Activated effector memory CD4-positive, alpha-beta T cell treated with anti-CD3 and anti-CD28 coated beads, Interleukin-2, amount 50 U/mL, for 16 hours (primary cell): ENCODE measurements around the gene TBX3.

Source experiments
- DNase-seq: peaks from one replicate; pipeline ENCODE4 v3.0.0-alpha.2; 2020

The TBX3 gene

DNA sequence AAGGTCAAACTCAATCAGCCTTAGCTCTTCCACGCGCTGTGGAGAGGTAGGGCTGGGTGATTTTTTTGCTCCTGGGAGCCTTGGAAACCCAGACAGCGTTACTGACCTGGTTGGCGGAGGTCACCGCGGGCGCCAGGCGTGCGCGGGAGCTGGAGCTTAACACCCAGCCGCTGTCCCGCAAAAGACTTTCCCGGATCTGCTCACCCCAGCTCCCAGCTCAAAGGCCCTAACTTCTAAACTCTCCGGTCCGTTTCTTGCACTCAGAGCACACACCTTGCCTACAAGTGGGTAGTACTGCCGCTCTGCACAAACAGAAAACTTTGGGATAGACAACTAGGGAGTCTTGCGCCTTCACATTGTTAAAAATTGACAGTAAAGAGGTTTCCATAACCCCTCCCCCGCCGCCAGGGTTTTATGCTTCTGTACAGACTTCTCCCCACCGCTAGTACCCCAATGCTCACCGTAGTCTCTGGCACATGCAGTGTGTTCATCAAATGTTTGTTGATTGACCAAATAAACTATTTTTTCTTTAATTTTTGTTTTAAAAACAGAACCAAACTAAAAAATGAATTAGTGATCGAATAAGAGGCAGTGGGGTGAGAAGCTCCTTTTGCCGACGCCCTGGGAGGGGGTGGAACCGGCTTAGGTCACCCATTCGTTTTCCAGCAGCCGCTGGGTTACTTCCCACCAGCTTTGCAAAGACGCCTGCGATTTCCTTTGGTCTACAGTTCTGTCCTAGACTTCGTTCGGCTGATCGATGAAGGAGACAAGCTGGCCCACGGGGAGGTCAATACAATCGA is 12.7 kb upstream of the TBX3 start:
- no peak for DNase-seq

DNA sequence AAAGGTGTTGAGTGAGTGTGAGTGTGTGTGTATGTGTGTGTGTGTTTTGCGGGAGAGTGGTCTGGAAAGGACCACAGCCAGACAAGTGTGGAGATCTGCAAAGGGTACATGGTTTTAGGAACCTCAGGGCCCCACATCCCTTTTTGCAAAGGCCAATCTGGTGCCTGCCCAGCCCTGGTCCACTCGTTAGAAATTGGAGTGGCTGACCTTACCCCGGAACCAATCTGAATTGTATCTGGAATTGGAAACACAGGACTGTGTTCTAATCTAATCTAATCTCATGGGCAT is 11.3 kb upstream of the TBX3 start:
- DNase-seq = no peak

DNA sequence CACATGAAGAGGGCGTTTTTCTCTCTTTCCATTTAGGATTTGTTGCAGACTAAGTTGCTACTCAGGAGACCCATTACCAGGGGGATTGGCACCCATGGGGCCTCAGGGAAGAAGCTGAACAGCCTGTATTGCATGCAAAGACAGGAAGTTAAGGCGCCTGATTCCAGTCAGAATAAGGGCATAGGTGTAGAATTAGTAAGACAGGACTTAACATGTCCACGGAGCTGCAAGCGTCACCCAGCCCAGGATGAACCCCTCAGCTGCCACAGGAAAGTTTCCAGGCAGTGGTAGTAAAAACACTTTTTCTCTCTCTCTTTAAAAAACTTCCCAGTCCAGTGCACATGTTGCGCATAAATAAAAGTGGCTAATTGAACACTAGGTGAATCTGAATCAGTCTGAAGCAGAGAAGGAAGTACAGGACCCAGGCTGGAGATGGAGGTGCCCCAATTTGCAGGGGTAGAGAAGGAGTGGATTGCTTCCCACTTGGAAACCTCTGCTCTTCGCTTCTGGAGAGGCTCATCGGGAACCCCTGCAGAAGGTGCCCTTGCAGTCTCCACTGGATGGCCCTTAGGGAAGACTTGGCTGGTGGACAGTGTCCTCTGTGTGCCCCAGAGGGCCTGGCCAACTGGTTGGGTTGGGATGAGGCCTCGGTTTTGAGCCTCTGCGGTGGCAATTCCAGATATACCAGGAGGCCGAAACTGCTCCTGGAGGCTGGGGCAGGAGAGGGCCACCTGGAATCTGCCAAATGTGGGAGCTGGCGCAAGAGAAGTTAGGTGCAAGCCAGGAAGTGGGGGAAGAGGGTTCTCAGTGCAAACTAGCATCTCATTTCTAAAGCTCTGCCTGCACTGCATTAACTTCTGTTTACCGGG is 10.7 kb upstream of the TBX3 start:
- no peak for DNase-seq

DNA sequence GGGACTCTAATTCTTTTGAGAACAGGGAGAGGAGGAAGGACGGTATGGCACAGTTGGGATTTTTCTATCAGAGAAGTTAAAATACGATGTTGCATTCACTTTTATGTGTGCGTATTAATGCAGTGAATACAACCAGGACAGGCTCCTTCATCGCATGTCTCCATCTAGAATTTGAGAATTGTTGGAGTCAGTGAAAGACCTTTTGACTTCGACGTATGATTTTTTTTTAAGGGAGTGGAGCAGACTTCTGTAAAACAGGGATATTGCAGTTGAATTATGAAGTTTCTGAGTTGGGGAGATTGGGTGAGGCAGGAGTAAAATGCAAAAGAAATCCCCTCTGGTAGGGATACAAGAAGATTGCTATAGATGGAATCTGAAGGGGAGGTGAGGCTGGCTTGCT is 9.6 kb upstream of the TBX3 start:
- DNase-seq = no peak

DNA sequence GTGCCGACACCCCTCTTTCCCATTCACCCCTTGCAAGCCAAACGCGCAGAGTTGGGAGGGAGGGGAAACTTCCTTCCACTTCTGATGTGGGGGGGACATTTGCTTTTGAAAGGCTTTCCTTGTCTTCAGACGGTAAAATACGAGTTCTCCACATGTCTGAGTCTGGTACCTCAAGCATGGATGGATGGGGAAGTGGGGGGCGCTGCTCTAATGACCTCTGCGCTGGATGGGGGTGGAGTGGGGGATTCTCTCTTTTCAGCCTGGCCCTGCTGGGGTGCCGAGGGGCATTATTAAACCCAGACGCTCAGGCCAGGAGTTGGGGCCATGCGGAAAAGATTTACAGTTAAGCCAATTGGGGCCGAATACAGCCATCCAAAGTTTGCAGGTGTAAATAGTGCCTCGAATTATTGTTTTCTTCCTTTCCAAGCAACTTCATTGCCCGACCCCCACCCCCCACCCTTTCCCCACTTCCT is 9.1 kb upstream of the TBX3 start:
- no peak for DNase-seq

DNA sequence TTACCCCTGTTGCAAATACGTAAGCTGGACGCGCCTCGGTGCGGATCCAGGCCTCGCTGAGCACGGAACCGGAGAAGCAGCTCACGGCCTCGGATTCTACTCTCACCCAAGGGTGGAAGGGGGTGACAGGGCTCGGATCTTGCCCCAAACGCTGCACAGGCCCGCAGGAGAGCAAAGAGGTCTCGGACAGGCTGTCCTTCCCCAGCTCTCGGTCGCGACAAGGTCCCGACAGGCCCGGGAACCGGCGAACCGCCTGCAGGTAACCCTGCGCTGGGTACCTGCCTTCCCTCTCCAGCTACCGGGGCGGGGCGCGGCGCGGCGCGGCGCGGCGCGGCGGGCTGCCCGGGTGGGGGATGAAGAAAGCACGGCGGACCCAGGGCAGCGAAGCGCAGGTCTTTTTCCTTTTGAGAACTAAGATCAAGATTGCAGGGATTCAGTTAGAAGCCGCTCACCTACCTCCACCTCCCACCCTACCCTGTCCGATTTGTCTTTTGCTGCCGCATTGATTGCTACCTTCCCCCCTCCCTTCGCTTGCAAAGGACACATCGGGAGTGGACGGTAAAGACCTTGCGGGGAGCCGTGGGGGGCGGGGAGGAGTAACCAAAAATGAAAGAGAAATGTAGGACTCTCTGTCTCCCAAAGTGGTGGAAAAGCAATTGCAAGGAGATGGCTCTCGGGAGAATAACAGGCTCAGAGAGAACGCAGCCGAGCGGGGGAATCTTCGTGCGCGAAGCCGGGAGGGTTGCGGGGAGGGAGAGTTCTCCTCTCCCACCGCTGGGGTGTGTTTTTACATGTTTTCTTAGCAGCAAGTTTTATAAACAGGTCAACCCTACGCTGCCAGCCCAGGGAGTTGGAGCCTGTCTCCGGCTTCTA is 8.4 kb upstream of the TBX3 start:
- no peak for DNase-seq

DNA sequence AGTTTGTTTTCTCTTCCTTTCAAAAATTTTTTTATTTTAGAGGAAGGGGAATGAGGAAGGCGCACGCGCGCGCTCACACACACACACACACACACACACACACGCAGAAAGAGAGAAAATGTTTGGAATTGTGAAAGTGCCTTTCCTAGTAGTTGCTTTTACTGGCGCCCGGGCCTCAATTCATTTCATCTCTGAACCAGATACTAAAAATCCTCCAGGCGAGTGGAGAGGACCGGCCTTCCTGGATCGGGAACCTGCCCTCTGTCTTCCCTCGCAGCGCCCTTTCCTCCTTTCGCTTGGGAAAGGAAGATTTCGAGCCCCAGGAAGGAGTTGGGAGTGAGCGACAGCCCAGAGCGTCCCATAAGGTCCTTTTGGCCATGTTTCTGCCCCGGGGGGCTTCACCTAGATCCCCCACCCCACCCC is 7.8 kb upstream of the TBX3 start:
- no peak for DNase-seq

DNA sequence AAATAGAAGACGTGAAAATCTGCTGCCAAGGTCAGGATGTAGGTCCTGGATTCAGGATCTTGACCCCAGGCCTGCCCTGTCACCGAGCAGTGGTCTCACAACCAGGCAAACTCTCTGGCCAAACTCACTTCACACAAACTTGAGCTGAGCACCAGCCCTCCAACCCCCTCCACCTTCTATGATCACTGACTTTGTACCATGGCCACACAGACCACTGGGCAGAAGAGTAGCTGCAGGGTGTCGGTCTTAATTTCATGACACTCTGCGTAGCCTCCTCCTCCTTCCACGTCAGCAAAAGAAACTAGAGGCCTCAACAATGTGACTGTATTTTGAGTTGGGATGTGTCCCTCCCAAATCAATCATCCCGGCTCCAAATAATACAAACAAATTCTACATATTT is 7.2 kb upstream of the TBX3 start:
- DNase-seq = no peak

DNA sequence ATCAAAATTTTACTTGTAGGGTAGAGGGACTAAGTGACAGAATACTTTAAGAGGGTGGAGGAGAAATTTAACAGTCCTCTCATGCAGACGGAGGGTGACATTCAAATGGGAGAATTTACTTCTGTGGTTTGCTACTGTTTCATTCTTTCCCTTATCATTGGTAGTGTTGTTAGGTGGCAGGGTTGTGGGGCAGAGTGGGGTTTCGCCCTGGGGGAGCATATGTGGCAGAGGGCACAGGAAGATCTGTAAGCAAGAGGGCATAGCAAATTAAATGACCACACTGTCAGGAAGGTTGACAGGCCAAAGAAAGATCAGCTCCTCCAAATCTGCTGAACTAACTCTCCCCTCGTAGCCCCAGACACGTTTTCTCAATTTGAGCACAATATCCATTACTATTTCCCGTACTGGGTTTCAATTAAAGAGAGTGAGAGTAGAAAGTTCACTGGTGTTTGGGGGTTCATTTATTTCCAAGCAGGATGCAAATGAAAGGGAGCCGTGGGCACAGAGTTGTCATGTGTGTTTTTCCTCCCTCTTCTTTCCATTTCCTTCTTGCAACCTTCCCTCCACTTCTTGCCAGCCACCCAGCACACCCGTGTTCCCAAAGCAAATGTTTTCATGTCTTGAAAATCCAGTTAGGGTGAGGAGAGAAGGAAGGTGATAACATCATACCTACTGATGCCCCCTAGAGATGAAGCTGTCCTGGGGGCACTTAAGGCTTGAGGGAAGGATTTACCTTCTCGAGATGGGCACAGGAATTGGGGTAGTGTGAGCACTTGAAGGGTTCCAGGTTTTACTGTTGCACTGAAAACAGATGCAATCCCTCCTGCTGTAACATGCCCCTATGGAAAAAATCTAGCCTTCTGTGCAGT is 6.5 kb upstream of the TBX3 start:
- no peak for DNase-seq

DNA sequence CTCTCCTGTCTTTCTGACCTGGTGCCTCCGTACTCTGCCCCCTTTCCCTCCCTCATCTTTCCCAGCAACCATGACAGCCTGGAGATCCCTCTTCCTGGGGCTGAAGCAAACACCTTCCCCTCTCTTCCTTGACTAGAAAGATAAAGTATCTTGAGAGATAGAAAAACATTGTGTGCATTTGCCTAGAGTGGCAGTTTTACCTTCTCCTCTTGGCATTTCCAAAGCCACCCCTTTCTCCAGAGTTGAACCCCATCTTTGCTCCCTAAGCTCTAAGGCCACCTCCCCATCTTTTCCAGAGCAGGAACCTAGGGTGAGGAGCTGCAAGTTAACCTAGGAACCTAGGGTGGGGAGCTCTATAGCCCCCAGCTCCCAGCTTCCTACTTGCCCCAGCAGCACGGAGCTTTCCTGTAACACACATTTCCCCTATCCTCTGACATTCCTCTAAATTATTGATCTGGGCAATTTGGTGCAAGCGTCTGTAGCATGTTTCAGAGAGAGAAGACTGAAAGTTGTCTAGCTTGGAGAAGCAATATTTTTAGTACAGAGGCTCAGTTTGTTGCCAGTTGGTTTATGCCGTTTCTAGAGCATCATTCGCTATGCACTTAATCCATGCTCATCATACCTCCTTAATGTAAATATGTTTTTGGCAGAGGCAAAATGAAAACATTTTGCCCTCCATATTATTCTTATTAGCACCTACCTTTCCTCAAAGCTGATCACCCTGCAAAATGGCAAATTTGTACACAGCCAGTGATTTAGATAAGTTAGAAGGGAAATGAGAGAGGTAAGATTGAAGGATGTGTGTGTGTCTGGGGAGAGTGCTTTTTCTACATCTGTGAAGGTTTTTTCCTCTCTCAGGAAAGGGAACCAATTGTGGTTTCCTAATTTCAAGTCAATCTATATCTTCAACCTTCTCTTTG is 5.4 kb upstream of the TBX3 start:
- no peak for DNase-seq

DNA sequence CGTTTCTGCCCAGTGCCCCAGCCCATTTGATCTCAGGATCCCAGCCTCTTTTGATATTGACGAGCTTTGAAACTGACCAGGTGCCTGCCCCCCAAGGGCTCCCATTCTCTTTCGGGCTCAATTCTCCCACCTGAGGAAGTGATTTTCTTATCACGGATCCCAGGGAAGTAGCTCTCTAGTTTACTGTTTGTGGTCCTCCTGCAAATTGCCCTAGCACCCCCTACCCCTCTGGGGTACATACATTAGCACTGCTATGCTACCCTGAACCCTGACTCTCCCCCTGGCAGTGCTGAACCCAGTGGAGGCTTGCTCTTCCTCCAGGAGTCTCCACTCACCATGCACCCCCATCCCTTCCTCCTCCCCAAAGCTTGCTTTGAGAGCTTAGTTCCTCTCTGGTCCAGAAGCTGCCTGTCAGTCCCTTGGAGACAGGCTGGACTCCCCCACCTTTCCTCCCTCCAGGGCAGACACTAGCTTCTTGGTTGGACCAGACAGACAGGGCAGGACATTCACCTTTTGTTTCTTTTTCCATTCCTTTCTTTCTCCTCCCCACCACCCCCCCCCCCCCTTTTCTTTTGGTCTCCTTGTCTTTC is 4.4 kb upstream of the TBX3 start:
- DNase-seq = no peak

DNA sequence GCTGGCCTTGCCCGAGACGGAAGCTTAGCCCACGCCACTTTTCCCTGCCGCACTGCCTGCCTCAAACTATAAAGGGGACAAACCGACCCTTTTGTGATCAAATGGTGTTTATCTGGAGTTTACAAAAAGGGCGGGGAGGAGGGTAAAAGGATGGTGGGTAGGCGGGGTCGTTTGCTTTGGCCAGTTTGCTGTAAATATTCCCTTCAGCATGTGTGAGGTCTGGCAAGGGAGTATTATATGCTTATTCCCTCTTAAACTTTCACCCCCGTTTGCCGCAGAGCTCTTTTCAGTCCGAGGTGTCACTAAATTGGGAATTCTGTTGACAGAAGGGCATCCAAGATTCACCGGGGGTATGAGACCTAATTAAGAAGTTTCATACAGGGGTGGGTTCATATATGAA is 3.8 kb upstream of the TBX3 start:
- DNase-seq = no peak

DNA sequence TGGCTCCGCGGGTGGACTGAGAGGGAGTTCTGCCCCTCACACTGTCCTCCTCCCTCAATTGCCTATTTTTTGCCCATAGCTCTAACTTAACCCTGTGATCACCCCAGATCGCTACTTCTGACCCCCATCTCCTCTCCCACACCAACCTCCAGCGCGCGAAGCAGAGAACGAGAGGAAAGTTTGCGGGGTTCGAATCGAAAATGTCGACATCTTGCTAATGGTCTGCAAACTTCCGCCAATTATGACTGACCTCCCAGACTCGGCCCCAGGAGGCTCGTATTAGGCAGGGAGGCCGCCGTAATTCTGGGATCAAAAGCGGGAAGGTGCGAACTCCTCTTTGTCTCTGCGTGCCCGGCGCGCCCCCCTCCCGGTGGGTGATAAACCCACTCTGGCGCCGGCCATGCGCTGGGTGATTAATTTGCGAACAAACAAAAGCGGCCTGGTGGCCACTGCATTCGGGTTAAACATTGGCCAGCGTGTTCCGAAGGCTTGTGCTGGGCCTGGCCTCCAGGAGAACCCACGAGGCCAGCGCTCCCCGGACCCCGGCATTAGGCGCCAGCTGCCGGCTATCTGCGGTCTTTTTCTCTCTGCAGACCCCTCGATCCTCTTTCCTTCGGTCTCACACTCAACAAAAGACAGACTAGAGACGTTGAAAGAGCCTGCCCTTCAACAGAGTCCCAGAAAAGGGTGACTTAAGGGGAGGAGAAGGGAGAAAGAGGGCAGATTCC is 3.0 kb upstream of the TBX3 start:
- no peak for DNase-seq

DNA sequence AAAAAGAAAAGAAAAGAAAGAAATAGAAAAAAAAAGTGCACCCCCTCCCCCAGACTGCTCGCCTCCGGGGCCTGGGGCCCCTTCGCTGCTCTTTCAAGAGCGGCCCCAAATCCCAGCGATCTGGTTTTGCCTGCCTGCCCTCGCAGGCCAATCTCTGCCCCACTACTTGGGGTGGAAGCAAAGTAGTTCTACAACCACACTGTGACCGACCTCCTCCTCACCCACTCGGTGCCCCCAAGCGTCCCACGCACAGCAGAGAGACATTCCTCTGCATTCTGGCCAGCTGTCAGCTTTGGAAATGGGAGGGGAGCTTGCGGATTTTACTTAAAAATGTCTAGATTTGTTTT is 2.4 kb upstream of the TBX3 start:
- DNase-seq = no peak

DNA sequence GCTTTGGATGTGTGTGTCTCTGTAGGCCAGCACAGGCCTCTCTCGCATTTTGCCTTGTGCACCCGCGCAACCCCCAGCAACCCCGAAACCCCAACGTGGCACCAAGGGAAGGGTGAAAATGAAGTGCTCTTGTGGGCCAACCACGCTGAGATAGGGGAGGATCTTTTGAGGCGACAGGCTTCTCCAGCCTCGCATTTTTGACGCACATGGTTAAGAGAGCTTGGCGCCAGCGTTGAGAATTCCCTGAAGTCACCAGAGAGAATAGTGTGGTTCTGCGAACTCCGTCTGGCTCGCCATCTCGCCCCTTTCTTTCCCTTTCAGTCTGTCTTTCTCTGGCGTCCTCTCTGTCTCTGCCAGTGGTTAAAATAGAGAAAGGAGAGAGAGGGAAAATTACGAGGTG is 1.9 kb upstream of the TBX3 start:
- DNase-seq = no peak

DNA sequence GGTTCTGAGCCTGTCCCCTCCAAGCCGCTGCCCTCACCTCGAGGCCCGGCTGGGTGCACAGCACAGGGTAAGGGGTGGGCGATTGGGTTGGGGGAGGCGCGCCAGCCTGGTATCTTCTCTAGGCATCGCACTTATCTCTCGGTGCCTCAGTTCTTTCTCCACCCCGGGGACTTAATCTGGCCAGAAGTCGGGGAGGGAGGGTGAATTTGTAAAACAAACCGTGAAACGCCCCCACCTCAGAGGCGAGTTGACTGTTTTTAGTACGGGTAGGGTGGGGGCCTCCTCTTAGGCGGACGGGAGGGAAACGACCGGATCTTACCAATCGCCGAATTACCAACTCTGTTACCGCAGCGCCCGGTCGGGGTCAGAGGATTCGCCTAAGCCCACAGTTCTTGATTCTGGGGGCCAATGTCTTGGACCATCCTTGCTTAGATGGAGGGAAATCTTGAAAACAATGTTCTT is 1.4 kb upstream of the TBX3 start:
- no peak for DNase-seq

DNA sequence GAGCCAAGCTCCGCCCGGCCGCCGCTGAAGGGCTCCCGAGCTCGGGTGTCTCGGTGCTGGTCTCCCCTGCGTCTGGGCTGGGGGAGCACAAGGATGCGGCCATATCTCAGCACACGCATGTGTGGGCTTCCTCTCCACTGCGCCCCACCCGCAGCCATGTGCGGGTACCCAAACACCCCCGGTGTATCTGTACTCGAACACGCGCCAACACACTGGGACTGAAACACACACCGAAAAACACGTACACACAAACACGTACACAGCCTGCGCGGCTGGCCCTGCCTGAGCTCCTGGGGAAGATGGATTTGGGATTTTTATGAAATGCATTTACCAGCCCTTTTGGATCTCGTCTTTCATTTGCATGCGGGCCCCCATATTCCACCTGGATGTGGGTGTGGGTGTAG is 897 bp upstream of the TBX3 start:
- DNase-seq = no peak

DNA sequence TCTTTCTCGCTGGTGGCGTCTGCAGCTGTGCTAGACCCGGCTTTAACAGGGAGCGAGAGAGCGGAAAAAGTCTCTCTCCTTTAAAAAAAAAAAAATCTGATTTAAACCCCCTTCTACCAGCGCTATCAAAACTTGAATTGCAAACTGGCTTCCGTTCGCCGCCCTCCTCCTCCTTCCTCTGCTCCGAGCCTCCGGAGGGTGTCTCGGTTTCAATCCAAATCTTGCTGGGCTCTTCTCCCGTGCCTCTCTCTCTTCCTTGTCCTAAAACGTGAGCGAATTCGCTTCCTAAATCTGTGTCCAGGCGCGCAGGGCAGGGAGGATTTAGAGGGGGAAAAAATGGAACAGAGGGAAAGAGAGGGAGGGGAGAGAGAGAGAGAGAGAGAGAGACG is 272 bp downstream of the TBX3 start:
- DNase-seq = no peak

DNA sequence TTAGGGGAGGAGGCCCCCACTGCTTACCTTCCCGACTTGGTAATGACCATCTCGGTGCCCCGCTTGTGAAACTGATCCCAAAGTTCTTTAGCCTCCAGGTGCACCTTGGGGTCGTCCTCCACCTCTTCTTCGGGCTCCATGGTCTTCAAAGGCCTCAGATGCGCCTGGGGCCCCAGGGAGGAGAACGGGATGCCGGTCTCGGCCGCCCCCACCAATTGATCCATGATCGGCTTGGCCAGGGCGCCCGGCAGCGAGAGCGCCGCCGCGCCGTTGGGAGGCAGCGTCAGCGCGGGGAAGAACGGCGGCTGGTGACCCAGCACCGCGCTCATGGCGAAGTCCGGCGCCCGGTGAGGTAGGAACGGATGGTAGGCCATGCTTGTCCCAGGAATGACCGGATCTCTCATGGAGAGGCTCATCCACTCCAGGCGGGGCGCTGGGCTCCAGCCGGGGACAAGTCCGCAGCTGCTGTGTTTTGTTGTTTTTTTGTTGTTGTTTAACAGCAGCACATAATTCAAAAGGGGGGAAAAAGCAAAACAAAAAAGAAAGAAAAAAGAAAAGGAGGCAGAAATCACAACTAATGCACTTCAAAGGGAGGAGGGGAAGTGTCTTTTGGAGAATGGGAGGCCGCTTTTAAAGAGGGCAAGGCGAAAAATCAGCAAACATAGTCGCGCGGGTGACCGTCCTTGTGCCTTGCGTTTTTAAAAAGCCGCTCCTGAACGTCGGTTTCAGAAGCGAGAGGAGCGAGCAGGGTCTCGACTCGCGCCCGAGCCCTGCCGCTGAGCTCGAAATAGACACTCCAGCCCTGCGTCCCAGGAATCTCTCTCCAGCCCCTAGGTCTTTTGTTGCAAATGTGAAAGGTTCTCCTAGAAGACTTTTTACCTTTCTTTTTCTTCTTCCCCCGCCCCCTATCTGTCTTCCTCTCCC is 928 bp downstream of the TBX3 start:
- DNase-seq = no peak
